Chondrocyte (in vitro differentiated cells): ENCODE data around the gene RARRES2. TPM values are rescaled to one million over a fixed set of nuclear protein-coding genes. Genes with fewer than 3 reads are reported as not detected.

Experiments used
- DNase-seq: peaks from one replicate; pipeline ENCODE4 v3.0.0; 2021; ENCODE audit warnings: mixed read lengths, low spot score
- H3K27ac Mint-ChIP-seq: one replicate; pipeline ENCODE4 v1.8.0; 2021; ENCODE audit warnings: mild to moderate bottlenecking, moderate library complexity, mixed read lengths; ENCODE audit not compliant: unreplicated experiment
- H3K27me3 Mint-ChIP-seq: 2 replicates; pipeline ENCODE4 v1.8.0; 2021; ENCODE audit warnings: low read depth, mixed read lengths
- H3K36me3 Mint-ChIP-seq: 2 replicates; pipeline ENCODE4 v1.8.0; 2021; ENCODE audit warnings: low read depth, mixed read lengths
- H3K4me1 Mint-ChIP-seq: 2 replicates; pipeline ENCODE4 v1.8.0; 2021; ENCODE audit warnings: low read depth, mild to moderate bottlenecking, mixed read lengths
- H3K4me3 Mint-ChIP-seq: one replicate; pipeline ENCODE4 v1.8.0; 2021; ENCODE audit warnings: mild to moderate bottlenecking, moderate library complexity, mixed read lengths; ENCODE audit not compliant: unreplicated experiment
- H3K9me3 Mint-ChIP-seq: 2 replicates; pipeline ENCODE4 v1.8.0; 2021; ENCODE audit warnings: low read depth, mixed read lengths
- total RNA-seq: library from RNA; stranded (reverse); gene quantifications from 3 replicates; pipeline ENCODE4 v1.2.1, GENCODE V29; 2021
- TF ChIP-seq, protein P1 (sequence below): fragments of 200-600 bp; sonication (generic); IDR thresholded peaks from 2 replicates; pipeline ENCODE4 v1.5.0; 2021; ENCODE audit warnings: antibody characterized with exemption, mild to moderate bottlenecking, moderate library complexity

RARRES2 gene
- total RNA-seq, 1 donor from 2014 or later, result 1.8 TPM

DNA sequence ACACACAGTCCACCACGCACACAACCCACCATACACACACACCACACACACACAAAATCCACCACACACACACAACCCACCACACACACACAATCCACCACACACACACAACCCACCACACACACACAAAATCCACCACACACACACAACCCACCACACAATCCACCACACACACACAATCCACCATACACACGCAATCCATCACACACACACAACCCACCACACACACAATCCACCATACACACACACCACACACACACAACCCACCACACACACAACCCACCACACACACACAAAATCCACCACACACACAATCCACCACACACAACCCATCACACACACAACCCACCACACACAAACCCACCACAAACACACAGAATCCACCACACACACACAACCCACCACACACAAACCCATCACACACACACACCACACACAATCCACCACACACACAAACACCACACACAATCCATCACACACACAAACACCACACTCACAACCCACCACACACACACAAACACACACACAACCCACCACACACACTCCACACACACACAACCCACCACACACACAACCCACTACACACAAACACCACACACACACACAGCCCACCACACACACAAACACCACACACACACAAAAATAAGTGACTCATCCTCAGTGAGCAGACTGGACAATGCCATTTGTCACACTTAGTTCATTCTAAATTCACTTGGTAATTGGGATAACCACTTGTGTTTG, 18.4 kb upstream of the RARRES2 start:
- Mint-ChIP-seq H3K4me3 (no peak overlapping the region), H3K27ac (no peak overlapping the region), H3K9me3 (no peaks in the 10 kb centered on the region), H3K27me3 (no peaks in the 10 kb centered on the region), H3K4me1 (peaks cover 10% of the 10 kb centered on the region), H3K36me3 (no peaks in the 10 kb centered on the region)
- TF ChIP-seq, protein P1, sequence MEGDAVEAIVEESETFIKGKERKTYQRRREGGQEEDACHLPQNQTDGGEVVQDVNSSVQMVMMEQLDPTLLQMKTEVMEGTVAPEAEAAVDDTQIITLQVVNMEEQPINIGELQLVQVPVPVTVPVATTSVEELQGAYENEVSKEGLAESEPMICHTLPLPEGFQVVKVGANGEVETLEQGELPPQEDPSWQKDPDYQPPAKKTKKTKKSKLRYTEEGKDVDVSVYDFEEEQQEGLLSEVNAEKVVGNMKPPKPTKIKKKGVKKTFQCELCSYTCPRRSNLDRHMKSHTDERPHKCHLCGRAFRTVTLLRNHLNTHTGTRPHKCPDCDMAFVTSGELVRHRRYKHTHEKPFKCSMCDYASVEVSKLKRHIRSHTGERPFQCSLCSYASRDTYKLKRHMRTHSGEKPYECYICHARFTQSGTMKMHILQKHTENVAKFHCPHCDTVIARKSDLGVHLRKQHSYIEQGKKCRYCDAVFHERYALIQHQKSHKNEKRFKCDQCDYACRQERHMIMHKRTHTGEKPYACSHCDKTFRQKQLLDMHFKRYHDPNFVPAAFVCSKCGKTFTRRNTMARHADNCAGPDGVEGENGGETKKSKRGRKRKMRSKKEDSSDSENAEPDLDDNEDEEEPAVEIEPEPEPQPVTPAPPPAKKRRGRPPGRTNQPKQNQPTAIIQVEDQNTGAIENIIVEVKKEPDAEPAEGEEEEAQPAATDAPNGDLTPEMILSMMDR, result no peak
- no peak for DNase-seq

DNA sequence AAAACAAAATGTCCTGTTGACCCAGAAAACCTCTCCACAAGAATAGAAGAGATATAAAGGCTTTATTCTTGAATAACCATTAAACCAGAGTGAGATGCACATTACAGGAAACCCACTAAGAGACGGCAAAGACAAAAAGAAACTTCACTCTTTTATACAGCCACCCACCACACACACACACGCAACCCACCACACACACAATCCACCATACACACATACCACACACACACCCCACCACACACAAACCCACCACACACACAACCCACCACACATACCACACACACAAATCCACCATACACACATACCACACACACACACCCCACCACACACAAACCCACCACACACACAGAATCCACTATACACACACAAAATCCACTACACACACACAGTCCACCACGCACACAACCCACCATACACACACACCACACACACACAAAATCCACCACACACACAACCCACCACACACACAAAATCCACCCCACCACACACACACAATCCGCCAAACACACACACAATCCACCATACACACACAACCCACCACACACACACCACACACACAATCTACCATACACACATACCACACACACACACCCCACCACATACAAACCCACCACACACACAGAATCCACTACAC, 17.7 kb upstream of the RARRES2 start:
- H3K4me3 Mint-ChIP-seq, result no peak overlapping the region
- TF ChIP-seq, protein P1, result no peak
- H3K36me3 Mint-ChIP-seq, result no peaks in the 10 kb centered on the region
- no peaks in the 10 kb centered on the region for H3K9me3 Mint-ChIP-seq
- no peaks in the 10 kb centered on the region for H3K27me3 Mint-ChIP-seq
- no peak for DNase-seq
- peaks cover 10% of the 10 kb centered on the region for H3K4me1 Mint-ChIP-seq
- H3K27ac Mint-ChIP-seq, result no peak overlapping the region

DNA sequence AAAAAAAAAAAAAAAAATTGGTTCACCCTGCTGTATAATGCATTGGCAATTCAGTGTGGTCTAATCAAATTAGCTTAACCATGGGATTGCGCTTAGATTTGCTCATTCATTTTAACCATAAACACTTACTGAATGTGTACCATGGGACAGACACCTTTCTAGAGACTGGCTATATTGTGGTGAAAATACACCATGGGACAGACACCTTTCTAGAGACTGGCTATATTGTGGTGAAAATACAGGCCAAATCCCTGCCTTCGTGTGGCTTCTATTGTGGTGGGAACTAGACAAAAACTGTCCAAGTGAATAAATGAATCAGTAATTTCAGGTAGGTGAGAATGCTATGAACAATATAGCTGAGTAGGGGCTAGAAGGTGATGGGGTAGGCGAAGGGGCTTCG, 17.0 kb upstream of the RARRES2 start:
- Mint-ChIP-seq H3K27me3 (no peaks in the 10 kb centered on the region), H3K27ac (no peak overlapping the region), H3K9me3 (no peaks in the 10 kb centered on the region), H3K4me3 (no peak overlapping the region), H3K4me1 (peaks cover 10% of the 10 kb centered on the region), H3K36me3 (no peaks in the 10 kb centered on the region)
- no peak for DNase-seq
- TF ChIP-seq, protein P1, result no peak

DNA sequence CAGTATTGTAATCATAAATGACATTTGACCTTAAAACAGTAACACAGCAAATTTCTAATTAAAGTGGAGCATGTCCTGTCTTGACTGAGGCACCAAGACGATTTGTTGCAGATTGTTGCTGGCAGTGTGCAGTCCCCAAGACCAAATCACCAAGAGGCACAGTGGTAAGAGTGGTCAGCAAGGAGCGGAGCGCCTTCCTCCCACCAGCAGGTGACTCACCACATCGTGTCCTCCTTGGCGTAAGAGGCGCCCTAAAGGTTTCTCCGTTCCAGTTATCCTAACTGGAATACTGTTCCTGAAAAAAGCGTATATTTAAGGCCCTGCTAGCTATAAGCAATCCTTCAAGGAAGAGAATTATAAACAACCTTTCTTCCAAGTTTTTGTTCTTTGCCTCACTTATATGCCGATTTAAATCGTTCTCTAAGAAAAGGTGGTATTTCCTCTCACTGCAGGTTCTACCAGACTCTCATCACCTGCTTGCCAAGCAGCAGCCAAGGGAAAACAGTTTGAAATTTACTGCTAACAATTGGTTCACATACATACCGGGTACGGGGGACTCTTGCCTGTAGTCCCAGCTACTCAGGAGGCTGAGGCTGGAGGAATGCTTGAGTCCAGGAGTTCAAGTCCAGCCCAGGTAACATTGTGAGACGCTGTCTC, 16.5 kb upstream of the RARRES2 start:
- H3K9me3 Mint-ChIP-seq, result no peaks in the 10 kb centered on the region
- TF ChIP-seq, protein P1, result no peak
- no peak for DNase-seq
- H3K4me1 Mint-ChIP-seq, result peaks cover 10% of the 10 kb centered on the region
- no peaks in the 10 kb centered on the region for H3K36me3 Mint-ChIP-seq
- H3K27me3 Mint-ChIP-seq, result no peaks in the 10 kb centered on the region
- no peak overlapping the region for H3K27ac Mint-ChIP-seq
- no peak overlapping the region for H3K4me3 Mint-ChIP-seq

DNA sequence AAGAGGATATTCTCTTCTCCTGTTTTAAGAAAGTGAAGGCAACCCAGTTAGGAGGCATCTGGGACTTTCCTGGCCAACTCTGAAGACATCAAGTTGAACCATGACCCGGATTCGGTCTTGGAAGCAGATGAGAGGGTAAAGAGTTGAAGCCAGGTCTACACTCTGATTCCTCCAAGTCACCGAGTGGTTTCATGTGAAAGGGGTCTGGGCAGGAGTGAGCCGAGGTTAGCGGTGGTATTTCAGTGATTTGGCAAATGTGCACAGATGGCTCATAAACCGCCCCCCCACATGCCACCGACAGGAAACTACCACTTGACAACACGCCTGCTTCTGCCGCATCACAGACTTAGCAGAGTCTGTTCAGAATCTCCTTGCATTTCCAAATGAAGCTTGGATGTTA, 15.8 kb upstream of the RARRES2 start:
- Mint-ChIP-seq H3K4me3 (no peak overlapping the region), H3K36me3 (no peaks in the 10 kb centered on the region), H3K4me1 (peaks cover 8% of the 10 kb centered on the region), H3K27me3 (no peaks in the 10 kb centered on the region), H3K9me3 (no peaks in the 10 kb centered on the region), H3K27ac (no peak overlapping the region)
- TF ChIP-seq, protein P1, result no peak
- no peak for DNase-seq
